HG03025 (cell line): Measurements from ENCODE around the gene TWF2.

Experiments
- ATAC-seq: cut with Tn5 transposase; IDR thresholded peaks from one replicate; pipeline ENCODE4 v1.9.1; 2021; ENCODE audit warnings: mild to moderate bottlenecking, moderate library complexity; ENCODE audit not compliant: unreplicated experiment, low FRiP score

TWF2 gene

GRCh38 chr3:52185837-52186236, 53.1 kb downstream of the TWF2 start:
- no peak for ATAC-seq

GRCh38 chr3:52185311-52185710, 53.6 kb downstream of the TWF2 start:
- ATAC-seq: no peak

GRCh38 chr3:52184690-52185089, 54.3 kb downstream of the TWF2 start:
- no peak for ATAC-seq

GRCh38 chr3:52183786-52184445, 55.0 kb downstream of the TWF2 start:
- ATAC-seq: no peak

- ATAC-seq: no peak
Measured at GRCh38 chr3:52182691-52183090, 56.3 kb downstream of the TWF2 start.

GRCh38 chr3:52182196-52182595, 56.8 kb downstream of the TWF2 start:
- ATAC-seq: no peak

- ATAC-seq: no peak
Measured at GRCh38 chr3:52181543-52181942, 57.4 kb downstream of the TWF2 start.
